HepG2 (cell line): ENCODE measurements around the gene GRK4. TPM values are rescaled to one million over a fixed set of nuclear protein-coding genes. Genes with fewer than 3 reads are reported as not detected.

Experiments
- ARNT2 ChIP-seq: sonication (generic); formaldehyde crosslinking; IDR thresholded peaks from 2 replicates; pipeline ENCODE4 v1.8.0; 2022; ENCODE audit warnings: mild to moderate bottlenecking, low read depth, missing genetic modification reagents, moderate library complexity
- CHD4 ChIP-seq: fragments of 200-600 bp; sonication (generic); IDR thresholded peaks from 2 replicates; pipeline ENCODE4 v1.7.0; 2017; ENCODE audit warnings: mild to moderate bottlenecking, low read length, borderline replicate concordance
- EP300 ChIP-seq, 3 experiments: sonication (generic) in 1 of 3; formaldehyde crosslinking in 1 of 3; IDR thresholded peaks; 2 replicates each; pipeline versions ENCODE4 v1.5.1 to v1.6.1; 2011 to 2020; ENCODE audit warnings: low read depth in 2 of 3, low read length in 2 of 3, borderline replicate concordance in 1 of 3, improper control_type of control experiment in 1 of 3, mild to moderate bottlenecking in 1 of 3, missing genetic modification reagents in 1 of 3, moderate library complexity in 1 of 3
- IRX3 ChIP-seq: sonication (generic); formaldehyde crosslinking; IDR thresholded peaks from 2 replicates; pipeline ENCODE4 v1.8.1; 2023; ENCODE audit warnings: mild to moderate bottlenecking, low read depth, missing genetic modification reagents, borderline replicate concordance
- SMYD3 ChIP-seq: sonication (generic); formaldehyde crosslinking; IDR thresholded peaks from 2 replicates; pipeline ENCODE4 v1.8.1; 2023; ENCODE audit warnings: mild to moderate bottlenecking, missing genetic modification reagents
- SSRP1 ChIP-seq: IDR thresholded peaks from 2 replicates; pipeline ENCODE4 v1.6.1; 2016; ENCODE audit warnings: control low read depth
- STAT5B ChIP-seq: sonication (generic); formaldehyde crosslinking; IDR thresholded peaks from 2 replicates; pipeline ENCODE4 v1.4.0; 2020; ENCODE audit warnings: missing genetic modification reagents
- TBX3 ChIP-seq: fragments of 450-650 bp; IDR thresholded peaks from 2 replicates; pipeline ENCODE4 v1.6.1; 2017; ENCODE audit warnings: antibody characterized with exemption, mild to moderate bottlenecking, inconsistent platforms, borderline replicate concordance
- ZBTB42 ChIP-seq: sonication (generic); formaldehyde crosslinking; IDR thresholded peaks from 2 replicates; pipeline ENCODE4 v1.5.0; 2020; ENCODE audit warnings: mild to moderate bottlenecking, missing genetic modification reagents
- ZNF207 ChIP-seq: fragments of 450-650 bp; IDR thresholded peaks from 2 replicates; pipeline ENCODE4 v1.6.1; 2016; ENCODE audit warnings: antibody characterized with exemption, borderline replicate concordance
- ZNF329 ChIP-seq: sonication (generic); formaldehyde crosslinking; IDR thresholded peaks from 2 replicates; pipeline ENCODE4 v1.9.0; 2021; ENCODE audit warnings: low read depth, mild to moderate bottlenecking, missing genetic modification reagents
- ZNF343 ChIP-seq: sonication (generic); formaldehyde crosslinking; IDR thresholded peaks from 2 replicates; pipeline ENCODE4 v1.4.0; 2020; ENCODE audit warnings: mild to moderate bottlenecking, missing genetic modification reagents
- ZNF451 ChIP-seq: sonication (generic); formaldehyde crosslinking; IDR thresholded peaks from 2 replicates; pipeline ENCODE4 v1.5.0; 2020; ENCODE audit warnings: mild to moderate bottlenecking, missing genetic modification reagents
- ZNF724P ChIP-seq: sonication (generic); formaldehyde crosslinking; IDR thresholded peaks from 2 replicates; pipeline ENCODE4 v1.8.0; 2022; ENCODE audit warnings: missing genetic modification reagents, borderline replicate concordance
- ZNF772 ChIP-seq: sonication (generic); formaldehyde crosslinking; IDR thresholded peaks from 2 replicates; pipeline ENCODE4 v1.5.0; 2020; ENCODE audit warnings: mild to moderate bottlenecking, missing genetic modification reagents
- ZNF792 ChIP-seq: IDR thresholded peaks from 2 replicates; pipeline ENCODE4 v1.6.1; 2016
- ZSCAN9 ChIP-seq: IDR thresholded peaks from 2 replicates; pipeline ENCODE4 v1.6.1; 2016; ENCODE audit warnings: borderline replicate concordance
- polyA plus RNA-seq, 8 experiments: library from polyadenylated mRNA; depleted of rRNA in 3 of 8; stranded (reverse) in 7 of 8; unstranded in 1 of 8; fragments of >200 nt; fragmentation: Illumina TruSeq in 4 of 8; extraction: Trizol in 4 of 8; gene quantifications; 2 replicates each; pipeline versions ENCODE4 v1.2.1 to v1.2.3, GENCODE V29; 2011 to 2016; ENCODE audit warnings: low read depth in 4 of 8, missing spikeins in 1 of 8, mixed read lengths in 1 of 8; ENCODE audit not compliant: insufficient read depth in 1 of 8
- total RNA-seq, 5 experiments: library from RNA; depleted of rRNA; stranded (reverse); fragments of >200 nt; fragmentation: Illumina TruSeq; extraction: Trizol; gene quantifications; 2 replicates each; pipeline ENCODE4 v1.2.3, GENCODE V29; 2016; ENCODE audit warnings: low read depth in 1 of 5
- TF ChIP-seq, protein P1 (sequence below), 2 experiments: sonication (generic) in 1 of 2; formaldehyde crosslinking in 1 of 2; IDR thresholded peaks; 2 replicates each; pipeline versions ENCODE4 v1.6.1 to v1.9.0; 2014 to 2022; ENCODE audit warnings: antibody characterized with exemption in 1 of 2, borderline replicate concordance in 1 of 2, inconsistent platforms in 1 of 2, low read depth in 1 of 2, missing genetic modification reagents in 1 of 2
- TF ChIP-seq, protein P2 (sequence below): sonication (generic); formaldehyde crosslinking; IDR thresholded peaks from 2 replicates; pipeline ENCODE4 v1.5.1; 2020; ENCODE audit warnings: missing genetic modification reagents, mild to moderate bottlenecking, borderline replicate concordance
- TF ChIP-seq, protein P3 (sequence below): sonication (generic); formaldehyde crosslinking; IDR thresholded peaks from 2 replicates; pipeline ENCODE4 v1.5.1; 2020; ENCODE audit warnings: mild to moderate bottlenecking, moderate library complexity, missing genetic modification reagents

The GRK4 gene
- total and polyA plus RNA-seq, 2 of the 13 experiments (the other 11 are each of a cell fraction or from before 2014, with no cell fraction given) = 1.8 to 2.0 TPM

DNA sequence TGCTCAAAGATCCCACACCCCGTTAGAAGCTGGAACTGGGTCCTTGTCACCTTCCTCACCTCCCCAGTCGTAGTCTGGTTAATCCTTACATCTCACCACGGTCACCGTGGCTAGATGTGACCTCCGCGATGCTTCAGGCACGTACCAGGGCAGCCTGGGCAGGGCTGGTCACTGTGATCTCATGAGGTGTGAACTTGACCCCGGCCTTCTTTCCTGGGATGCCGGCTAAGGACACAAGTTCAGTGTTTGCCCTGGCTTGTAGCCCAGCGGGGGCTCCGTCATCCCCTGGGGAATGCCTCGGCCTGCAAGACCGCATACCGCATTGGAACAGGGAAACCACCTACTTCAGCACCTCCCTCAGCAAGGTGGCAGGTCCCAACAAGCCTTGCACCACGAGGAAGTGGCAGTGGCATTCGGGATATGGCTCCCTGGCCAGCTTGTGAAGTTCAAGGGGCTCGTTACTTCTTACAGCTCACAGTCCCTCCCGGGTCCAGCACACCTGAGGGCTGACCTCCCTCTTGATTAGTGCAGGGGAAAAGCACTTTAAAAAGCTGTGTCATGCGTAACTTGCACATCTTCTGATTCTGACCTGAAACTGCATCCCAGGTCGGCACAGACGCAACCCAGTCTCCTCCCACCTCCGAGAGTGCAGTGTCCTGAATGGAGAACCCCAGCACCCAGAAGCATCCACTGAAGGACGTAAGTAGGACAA lies 26.1 kb upstream of the GRK4 start (continued):
- TF ChIP-seq, protein P1, sequence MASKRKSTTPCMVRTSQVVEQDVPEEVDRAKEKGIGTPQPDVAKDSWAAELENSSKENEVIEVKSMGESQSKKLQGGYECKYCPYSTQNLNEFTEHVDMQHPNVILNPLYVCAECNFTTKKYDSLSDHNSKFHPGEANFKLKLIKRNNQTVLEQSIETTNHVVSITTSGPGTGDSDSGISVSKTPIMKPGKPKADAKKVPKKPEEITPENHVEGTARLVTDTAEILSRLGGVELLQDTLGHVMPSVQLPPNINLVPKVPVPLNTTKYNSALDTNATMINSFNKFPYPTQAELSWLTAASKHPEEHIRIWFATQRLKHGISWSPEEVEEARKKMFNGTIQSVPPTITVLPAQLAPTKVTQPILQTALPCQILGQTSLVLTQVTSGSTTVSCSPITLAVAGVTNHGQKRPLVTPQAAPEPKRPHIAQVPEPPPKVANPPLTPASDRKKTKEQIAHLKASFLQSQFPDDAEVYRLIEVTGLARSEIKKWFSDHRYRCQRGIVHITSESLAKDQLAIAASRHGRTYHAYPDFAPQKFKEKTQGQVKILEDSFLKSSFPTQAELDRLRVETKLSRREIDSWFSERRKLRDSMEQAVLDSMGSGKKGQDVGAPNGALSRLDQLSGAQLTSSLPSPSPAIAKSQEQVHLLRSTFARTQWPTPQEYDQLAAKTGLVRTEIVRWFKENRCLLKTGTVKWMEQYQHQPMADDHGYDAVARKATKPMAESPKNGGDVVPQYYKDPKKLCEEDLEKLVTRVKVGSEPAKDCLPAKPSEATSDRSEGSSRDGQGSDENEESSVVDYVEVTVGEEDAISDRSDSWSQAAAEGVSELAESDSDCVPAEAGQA (IDR thresholded peaks at IDR 0.05; ENCODE audit: low read depth) = peak; percentile 57; the same call in 1 of the 2 replicates
- TF ChIP-seq, protein P1 (CRISPR knock-in tag; IDR thresholded peaks at IDR 0.05; ENCODE audit: borderline replicate concordance) = no peak
- peak; percentile 22; the same call in 1 of the 2 replicates for TF ChIP-seq SSRP1 (CRISPR knock-in tag)
- peak; percentile 87 for TF ChIP-seq TBX3
- no peak for TF ChIP-seq ZNF329 (CRISPR knock-in tag)
- TF ChIP-seq SMYD3 (CRISPR knock-in tag) = 0 out of 2 replicates have a peak, but pooled peaks have one; percentile 36
- TF ChIP-seq ZNF724P (CRISPR knock-in tag) = 0 out of 2 replicates have a peak, but pooled peaks have one; percentile 68
- no peak for TF ChIP-seq CHD4
- peak in 1 of 2 experiments; percentile 60; a peak in 1 of 4 replicates for TF ChIP-seq EP300 (IDR thresholded peaks at IDR 0.05; ENCODE audit: low read depth in 2 of 2, low read length in 2 of 2)
- TF ChIP-seq EP300 (CRISPR knock-in tag; IDR thresholded peaks at IDR 0.05; ENCODE audit: borderline replicate concordance) = peak; percentile 63; the same call in 1 of the 2 replicates
- peak; percentile 5; the same call in 1 of the 2 replicates for TF ChIP-seq IRX3 (CRISPR knock-in tag)
- peak; percentile 45; the same call in 1 of the 2 replicates for TF ChIP-seq ZNF792 (CRISPR knock-in tag)
- peak; percentile 75; the same call in 1 of the 2 replicates for TF ChIP-seq ZNF451 (CRISPR knock-in tag)
- no peak for TF ChIP-seq STAT5B
- peak; percentile 75; the same call in 1 of the 2 replicates for TF ChIP-seq ZNF772
- TF ChIP-seq ZBTB42 (CRISPR knock-in tag) = no peak
- TF ChIP-seq, protein P2, sequence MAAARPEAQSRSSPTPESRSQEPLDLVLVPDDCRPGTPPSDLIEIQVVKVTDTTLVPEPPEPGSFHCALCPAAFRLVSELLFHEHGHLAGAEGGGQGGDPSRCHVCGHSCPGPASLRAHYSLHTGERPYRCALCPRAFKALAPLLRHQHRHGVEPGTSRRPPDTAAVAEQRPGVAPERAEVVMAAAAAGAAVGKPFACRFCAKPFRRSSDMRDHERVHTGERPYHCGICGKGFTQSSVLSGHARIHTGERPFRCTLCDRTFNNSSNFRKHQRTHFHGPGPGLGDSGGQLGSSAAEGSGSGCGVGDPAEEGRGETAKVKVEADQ (CRISPR knock-in tag) = no peak; the same call in 1 of the 2 replicates
- no peak for TF ChIP-seq ZNF343 (CRISPR knock-in tag)
- no peak for TF ChIP-seq ZNF207
- no peak; the same call in 1 of the 2 replicates for TF ChIP-seq ZSCAN9 (CRISPR knock-in tag)
- TF ChIP-seq, protein P3, sequence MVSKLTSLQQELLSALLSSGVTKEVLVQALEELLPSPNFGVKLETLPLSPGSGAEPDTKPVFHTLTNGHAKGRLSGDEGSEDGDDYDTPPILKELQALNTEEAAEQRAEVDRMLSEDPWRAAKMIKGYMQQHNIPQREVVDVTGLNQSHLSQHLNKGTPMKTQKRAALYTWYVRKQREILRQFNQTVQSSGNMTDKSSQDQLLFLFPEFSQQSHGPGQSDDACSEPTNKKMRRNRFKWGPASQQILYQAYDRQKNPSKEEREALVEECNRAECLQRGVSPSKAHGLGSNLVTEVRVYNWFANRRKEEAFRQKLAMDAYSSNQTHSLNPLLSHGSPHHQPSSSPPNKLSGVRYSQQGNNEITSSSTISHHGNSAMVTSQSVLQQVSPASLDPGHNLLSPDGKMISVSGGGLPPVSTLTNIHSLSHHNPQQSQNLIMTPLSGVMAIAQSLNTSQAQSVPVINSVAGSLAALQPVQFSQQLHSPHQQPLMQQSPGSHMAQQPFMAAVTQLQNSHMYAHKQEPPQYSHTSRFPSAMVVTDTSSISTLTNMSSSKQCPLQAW (CRISPR knock-in tag) = peak; percentile 92
- TF ChIP-seq ARNT2 (CRISPR knock-in tag) = peak; percentile 86; the same call in 1 of the 2 replicates
